ENCODE measurements around the gene NIBAN1. TPM values are rescaled to one million over a fixed set of nuclear protein-coding genes. Genes with fewer than 3 reads are reported as not detected.
"Not testable (repeated sequence)": the region's sequence is repeated elsewhere in the genome, so short reads cannot be mapped to it uniquely, and the experiment has no call there.

NIBAN1 gene
- total RNA-seq, 2 experiments from 2014 or later: 7.9 to 8.1 TPM

DNA sequence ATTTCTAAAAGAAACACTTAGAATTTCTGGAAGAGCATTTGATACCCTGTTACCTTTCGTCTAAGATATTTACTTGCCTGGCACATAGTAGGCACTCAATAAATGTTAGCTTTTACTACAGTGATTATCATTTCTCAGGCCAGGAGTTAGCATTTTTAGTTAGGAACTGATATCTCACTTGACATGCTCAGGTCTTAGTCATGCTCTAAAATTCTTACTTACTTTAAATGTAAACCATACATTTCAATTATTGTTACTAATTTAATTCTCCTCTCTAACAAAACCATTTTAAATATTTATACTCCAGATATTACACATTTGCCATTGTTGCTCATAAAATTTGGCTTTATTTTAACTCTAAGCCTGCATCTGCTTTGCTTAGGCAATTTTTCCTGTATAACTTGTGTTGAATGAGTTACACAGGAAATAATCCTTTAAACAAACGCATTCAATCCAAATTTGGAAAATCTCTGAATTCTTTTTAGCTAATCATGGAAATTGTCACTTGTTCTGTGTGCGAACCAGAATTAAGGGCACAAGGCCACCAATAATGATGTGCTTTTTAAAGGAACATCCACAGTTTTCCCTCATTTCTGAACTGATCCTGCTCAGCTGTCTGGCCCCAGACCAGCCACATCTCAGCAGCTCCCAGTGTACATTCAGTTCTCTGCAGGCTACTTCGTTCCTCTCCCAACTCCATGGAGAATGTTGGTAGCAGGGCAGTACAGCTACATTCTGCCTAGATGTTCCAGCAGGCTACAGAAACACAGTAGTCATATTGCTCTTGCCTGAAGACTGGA, 15.6 kb downstream of the NIBAN1 start:
- no peak for DNase-seq
- Mint-ChIP-seq H3K27me3 (no peaks in the 10 kb centered on the region), H3K27ac (no peak overlapping the region), H3K9me3 (no peaks in the 10 kb centered on the region), H3K4me1 (peaks cover 10% of the 10 kb centered on the region), H3K4me3 (no peak overlapping the region), H3K36me3 (no peaks in the 10 kb centered on the region)

DNA sequence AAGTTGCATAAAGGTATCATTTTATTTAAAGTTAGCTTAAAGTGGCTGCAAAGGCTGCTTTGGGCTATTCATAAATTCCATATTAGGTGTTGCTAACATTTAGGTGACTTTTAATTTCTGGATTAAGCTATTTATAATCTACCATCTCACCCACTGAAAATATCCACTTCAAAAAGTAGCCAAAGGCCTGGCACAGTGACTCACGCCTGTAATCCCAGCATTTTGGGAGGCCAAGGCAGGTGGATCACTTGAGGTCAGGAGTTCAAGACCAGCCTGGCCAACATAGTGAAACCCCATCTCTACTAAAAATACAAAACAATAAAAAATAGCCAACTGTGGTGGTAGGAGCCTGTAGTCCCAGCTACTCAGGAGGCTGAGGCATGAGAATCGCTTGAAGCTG, 16.4 kb downstream of the NIBAN1 start:
- not testable (repeated sequence) for H3K4me3 Mint-ChIP-seq, H3K27me3 Mint-ChIP-seq, H3K9me3 Mint-ChIP-seq, H3K36me3 Mint-ChIP-seq, DNase-seq, H3K27ac Mint-ChIP-seq
- H3K4me1 Mint-ChIP-seq: peaks cover 15% of the 10 kb centered on the region

DNA sequence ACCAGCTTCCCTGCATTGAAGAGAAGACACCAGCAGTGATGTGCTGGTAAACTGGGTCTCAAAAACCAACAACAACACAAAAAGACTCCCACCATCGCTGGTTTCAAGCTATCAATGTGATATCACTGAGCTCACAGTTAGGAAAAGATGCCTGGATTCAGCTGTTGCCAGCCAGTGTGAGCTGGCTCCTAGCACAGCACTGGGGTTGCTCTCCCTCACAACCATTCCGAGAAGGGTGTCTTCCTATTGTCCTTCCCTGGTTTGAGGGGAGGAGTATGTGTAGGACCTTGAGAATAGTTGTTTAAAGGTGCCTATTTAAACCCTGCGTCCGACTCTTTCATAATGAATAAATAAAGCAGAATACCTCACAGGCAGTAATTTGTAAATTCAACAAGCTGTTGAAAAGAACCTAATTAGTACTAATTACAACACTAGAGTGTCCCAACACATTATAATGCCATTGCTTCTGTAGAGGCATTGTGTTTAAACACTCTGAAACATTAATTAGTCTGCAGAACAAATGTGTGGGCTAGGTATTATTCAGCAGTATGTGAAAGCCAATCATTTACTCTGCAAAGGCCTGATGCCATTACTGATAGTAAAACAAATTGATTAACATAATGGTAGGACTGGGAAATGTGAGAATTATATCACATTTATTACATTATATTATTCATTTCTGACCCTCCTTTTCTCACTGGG, 17.2 kb downstream of the NIBAN1 start:
- no peak overlapping the region for H3K4me3 Mint-ChIP-seq
- H3K9me3 Mint-ChIP-seq: no peaks in the 10 kb centered on the region
- H3K36me3 Mint-ChIP-seq: no peaks in the 10 kb centered on the region
- DNase-seq: no peak
- H3K27me3 Mint-ChIP-seq: no peaks in the 10 kb centered on the region
- no peak overlapping the region for H3K27ac Mint-ChIP-seq
- peaks cover 15% of the 10 kb centered on the region for H3K4me1 Mint-ChIP-seq

- H3K4me3 Mint-ChIP-seq: peak overlapping the region; percentile 59
- peaks cover 15% of the 10 kb centered on the region for H3K4me1 Mint-ChIP-seq
- peak overlapping the region; percentile 74 for H3K27ac Mint-ChIP-seq
- DNase-seq: no peak
- H3K9me3 Mint-ChIP-seq: no peaks in the 10 kb centered on the region
- no peaks in the 10 kb centered on the region for H3K36me3 Mint-ChIP-seq
- H3K27me3 Mint-ChIP-seq: peaks cover 3% of the 10 kb centered on the region
Measured at GRCh38 chr1:184954232-184954995, 19.9 kb downstream of the NIBAN1 start.

GRCh38 chr1:184953600-184954219, 20.6 kb downstream of the NIBAN1 start:
- Mint-ChIP-seq H3K4me1 (peaks cover 15% of the 10 kb centered on the region), H3K36me3 (no peaks in the 10 kb centered on the region), H3K4me3 (peak overlapping the region; percentile 59), H3K27me3 (peaks cover 3% of the 10 kb centered on the region), H3K9me3 (no peaks in the 10 kb centered on the region), H3K27ac (peak overlapping the region; percentile 74)
- no peak for DNase-seq

DNA sequence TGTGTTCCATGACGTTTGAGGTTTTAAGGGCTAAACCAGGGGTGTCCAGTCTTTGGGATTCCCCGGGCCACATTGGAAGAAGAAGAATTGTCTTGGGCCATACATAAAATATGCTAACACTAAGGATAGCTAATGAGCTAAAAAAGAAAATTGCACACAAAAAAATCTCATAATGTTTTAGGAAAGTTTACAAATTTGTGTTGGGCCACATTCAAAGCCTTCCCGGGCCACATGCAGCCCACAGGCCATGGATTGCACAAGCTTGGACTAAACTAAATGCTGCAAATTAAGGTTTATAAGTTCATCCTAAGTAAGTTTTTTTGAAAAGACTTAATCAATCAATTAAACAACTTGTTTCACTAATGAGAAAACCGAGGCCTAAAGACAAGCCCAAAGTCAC, 21.9 kb downstream of the NIBAN1 start:
- no peak overlapping the region for H3K27ac Mint-ChIP-seq
- no peaks in the 10 kb centered on the region for H3K9me3 Mint-ChIP-seq
- H3K4me3 Mint-ChIP-seq: no peak overlapping the region
- H3K4me1 Mint-ChIP-seq: peaks cover 15% of the 10 kb centered on the region
- peaks cover 3% of the 10 kb centered on the region for H3K27me3 Mint-ChIP-seq
- no peaks in the 10 kb centered on the region for H3K36me3 Mint-ChIP-seq
- no peak for DNase-seq

DNA sequence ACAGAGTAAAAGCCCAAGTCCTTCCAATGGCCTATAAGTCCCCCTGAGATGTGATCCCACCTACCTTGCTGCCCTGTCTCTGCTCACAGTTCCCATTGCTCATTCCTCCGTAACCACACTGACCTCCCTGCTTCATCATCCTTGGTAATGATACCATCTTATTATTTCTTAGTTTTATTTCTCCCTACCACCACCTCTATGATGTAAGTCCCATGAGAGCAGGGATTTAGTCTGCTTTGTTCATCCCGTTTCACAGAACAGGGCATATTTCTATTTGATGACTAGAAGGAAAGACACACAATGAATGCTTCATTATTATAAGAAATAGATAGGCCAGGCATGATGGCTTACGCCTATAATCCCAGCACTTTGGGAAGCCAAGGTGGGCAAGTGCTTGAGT, 22.5 kb downstream of the NIBAN1 start:
- Mint-ChIP-seq H3K4me3 (no peak overlapping the region), H3K9me3 (no peaks in the 10 kb centered on the region), H3K27ac (no peak overlapping the region), H3K27me3 (peaks cover 3% of the 10 kb centered on the region), H3K36me3 (no peaks in the 10 kb centered on the region), H3K4me1 (peaks cover 15% of the 10 kb centered on the region)
- no peak for DNase-seq

DNA sequence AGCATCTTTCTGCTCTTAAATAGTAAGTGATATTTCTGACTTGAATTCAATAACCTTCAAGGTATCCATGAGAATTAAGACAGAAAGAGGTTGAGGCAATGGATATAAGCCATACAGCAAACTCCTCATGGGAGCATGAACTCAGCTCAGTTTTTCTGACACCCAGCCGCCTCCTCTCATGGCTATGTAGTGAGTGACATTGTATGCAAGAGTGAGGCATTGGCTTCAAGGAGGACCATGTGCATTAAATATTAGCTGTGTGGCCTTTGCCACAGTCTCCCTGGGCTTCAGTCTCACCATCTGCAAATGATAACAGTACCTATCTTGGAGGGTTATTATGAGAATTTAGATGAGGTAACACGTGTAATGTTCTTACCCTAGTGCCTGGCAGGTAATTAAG, 23.4 kb downstream of the NIBAN1 start:
- Mint-ChIP-seq H3K27ac (no peak overlapping the region), H3K27me3 (peaks cover 3% of the 10 kb centered on the region), H3K9me3 (no peaks in the 10 kb centered on the region), H3K4me3 (no peak overlapping the region), H3K36me3 (peaks cover 2% of the 10 kb centered on the region), H3K4me1 (peaks cover 18% of the 10 kb centered on the region)
- no peak for DNase-seq

- no peak for DNase-seq
- peaks cover 3% of the 10 kb centered on the region for H3K27me3 Mint-ChIP-seq
- H3K27ac Mint-ChIP-seq: no peak overlapping the region
- H3K36me3 Mint-ChIP-seq: peaks cover 2% of the 10 kb centered on the region
- no peaks in the 10 kb centered on the region for H3K9me3 Mint-ChIP-seq
- H3K4me1 Mint-ChIP-seq: peaks cover 23% of the 10 kb centered on the region
- no peak overlapping the region for H3K4me3 Mint-ChIP-seq
Measured at GRCh38 chr1:184950227-184950626, 24.1 kb downstream of the NIBAN1 start.

- Mint-ChIP-seq H3K27ac (no peak overlapping the region), H3K36me3 (peaks cover 2% of the 10 kb centered on the region), H3K4me1 (peaks cover 11% of the 10 kb centered on the region), H3K4me3 (no peak overlapping the region), H3K27me3 (peaks cover 3% of the 10 kb centered on the region), H3K9me3 (no peaks in the 10 kb centered on the region)
- DNase-seq: no peak
Measured at GRCh38 chr1:184947497-184948256, 26.6 kb downstream of the NIBAN1 start.

- no peaks in the 10 kb centered on the region for H3K9me3 Mint-ChIP-seq
- H3K4me1 Mint-ChIP-seq: peaks cover 18% of the 10 kb centered on the region
- H3K27me3 Mint-ChIP-seq: no peaks in the 10 kb centered on the region
- H3K4me3 Mint-ChIP-seq: no peak overlapping the region
- no peak for DNase-seq
- peaks cover 2% of the 10 kb centered on the region for H3K36me3 Mint-ChIP-seq
- no peak overlapping the region for H3K27ac Mint-ChIP-seq
Measured at GRCh38 chr1:184945678-184946412, 28.5 kb downstream of the NIBAN1 start.

GRCh38 chr1:184945029-184945428, 29.3 kb downstream of the NIBAN1 start:
- H3K36me3 Mint-ChIP-seq: peaks cover 2% of the 10 kb centered on the region
- H3K27ac Mint-ChIP-seq: no peak overlapping the region

DNA sequence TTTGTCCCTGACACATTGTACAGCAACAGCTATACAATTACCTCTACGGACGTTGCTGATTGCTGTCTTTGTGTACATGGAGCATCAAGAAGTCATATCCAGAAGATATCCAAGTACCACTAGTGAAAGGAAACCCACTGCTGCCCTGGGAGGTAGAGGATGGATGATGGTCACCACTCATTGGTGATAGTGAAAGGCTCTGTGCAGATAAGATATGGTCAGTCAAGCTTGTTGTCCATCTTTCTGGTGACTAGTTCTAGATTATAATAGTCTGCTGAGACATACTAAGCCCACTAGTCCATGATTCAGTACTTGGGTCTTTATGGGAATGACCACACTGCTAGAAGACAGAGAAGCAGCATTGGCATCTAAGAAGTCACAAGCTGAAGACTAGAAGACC, 30.3 kb downstream of the NIBAN1 start:
- Mint-ChIP-seq H3K4me3 (no peak overlapping the region), H3K4me1 (peaks cover 18% of the 10 kb centered on the region), H3K36me3 (peaks cover 2% of the 10 kb centered on the region), H3K27me3 (peaks cover 3% of the 10 kb centered on the region), H3K27ac (no peak overlapping the region), H3K9me3 (no peaks in the 10 kb centered on the region)
- DNase-seq: no peak

More at GRCh38 chr1:184945029-184945428, 29.3 kb downstream of the NIBAN1 start:
- H3K9me3 Mint-ChIP-seq: no peaks in the 10 kb centered on the region
- peaks cover 3% of the 10 kb centered on the region for H3K27me3 Mint-ChIP-seq
- no peak overlapping the region for H3K4me3 Mint-ChIP-seq
- no peak for DNase-seq
- H3K4me1 Mint-ChIP-seq: peaks cover 18% of the 10 kb centered on the region

- H3K27me3 Mint-ChIP-seq: peaks cover 3% of the 10 kb centered on the region
- peaks cover 2% of the 10 kb centered on the region for H3K36me3 Mint-ChIP-seq
- peaks cover 18% of the 10 kb centered on the region for H3K4me1 Mint-ChIP-seq
- no peaks in the 10 kb centered on the region for H3K9me3 Mint-ChIP-seq
- H3K4me3 Mint-ChIP-seq: no peak overlapping the region
- no peak overlapping the region for H3K27ac Mint-ChIP-seq
- peak; percentile 14 for DNase-seq
Measured at GRCh38 chr1:184941735-184942134, 32.6 kb downstream of the NIBAN1 start.
